ENCODE results near the gene C17orf114.
A peak's percentile ranks its signal among the peaks of the same experiment; 100 is the strongest.

Gene C17orf114

DNA sequence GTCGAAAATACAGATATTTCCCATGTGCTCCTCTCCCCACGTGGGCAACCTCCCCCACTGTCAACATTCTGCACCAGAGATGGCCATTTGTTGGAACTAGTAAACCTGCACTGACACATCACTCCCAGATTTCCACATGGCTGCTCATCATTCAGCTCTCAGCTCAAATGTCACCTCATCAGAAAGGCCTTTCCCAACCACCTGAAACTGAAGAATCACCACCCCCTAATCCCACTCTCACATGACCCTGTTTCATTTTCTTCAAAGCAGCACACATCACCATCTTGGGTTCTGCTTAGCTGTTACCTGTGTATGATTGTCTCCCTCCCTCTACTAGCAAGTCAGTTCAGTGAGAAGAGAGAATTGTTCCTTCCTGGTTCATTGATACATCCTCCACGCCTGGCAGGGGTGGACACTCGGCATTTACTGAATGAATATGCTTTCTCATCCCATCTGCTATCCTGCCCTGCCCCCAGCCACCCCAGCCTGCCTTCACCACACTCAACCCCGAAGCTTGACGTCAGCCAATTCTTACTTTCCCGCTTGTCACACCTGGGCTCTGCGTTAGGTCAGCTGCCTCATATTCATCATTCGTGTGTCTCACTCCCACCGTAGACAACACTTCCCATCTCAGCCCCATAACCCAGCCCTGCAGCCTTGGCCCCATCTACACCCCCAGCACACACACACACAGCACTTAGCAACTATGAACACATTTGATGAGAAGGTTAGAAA is 1.5 kb downstream of the C17orf114 start:
- CTCF ChIA-PET (ENCODE audit: unreplicated experiment), result no interaction called here
- H3K4me3 ChIP-seq (ENCODE audit: low read depth, low read length, poor library complexity, severe bottlenecking), result no peak overlapping the region
- H2AFZ ChIP-seq (ENCODE audit: low read length), result no peak overlapping the region
- POLR2A ChIA-PET, result no interaction called here
- H3K79me2 ChIP-seq (ENCODE audit: insufficient read depth, low read depth, low read length), result peaks cover 16% of the 10 kb centered on the region; the same call in 1 of the 2 replicates
- H3K9me3 ChIP-seq (ENCODE audit: low read length), result no peaks in the 10 kb centered on the region
- BruUV-seq (replicated peaks), result no TSS peak
- no peak overlapping the region for H3K4me2 ChIP-seq (ENCODE audit: low read length)
- peaks cover 23% of the 10 kb centered on the region; the same call in 1 of the 2 replicates for H3K36me3 ChIP-seq (ENCODE audit: insufficient read depth, low read length)
- H4K20me1 ChIP-seq (ENCODE audit: insufficient read depth, low read length), result no peaks in the 10 kb centered on the region
- intact Hi-C loops (cut with micrococcal nuclease; ENCODE audit: unreplicated experiment), result no loop called here
- peaks cover 6% of the 10 kb centered on the region for H3K4me1 ChIP-seq (ENCODE audit: insufficient read depth, low read length, poor library complexity, severe bottlenecking)
- no peaks in the 10 kb centered on the region for H3K9me2 ChIP-seq (ENCODE audit: insufficient read depth, low read length)
- no peak overlapping the region for H3K27ac ChIP-seq (ENCODE audit: low read depth, low read length, poor library complexity, severe bottlenecking)
- TF ChIP-seq, protein P1, sequence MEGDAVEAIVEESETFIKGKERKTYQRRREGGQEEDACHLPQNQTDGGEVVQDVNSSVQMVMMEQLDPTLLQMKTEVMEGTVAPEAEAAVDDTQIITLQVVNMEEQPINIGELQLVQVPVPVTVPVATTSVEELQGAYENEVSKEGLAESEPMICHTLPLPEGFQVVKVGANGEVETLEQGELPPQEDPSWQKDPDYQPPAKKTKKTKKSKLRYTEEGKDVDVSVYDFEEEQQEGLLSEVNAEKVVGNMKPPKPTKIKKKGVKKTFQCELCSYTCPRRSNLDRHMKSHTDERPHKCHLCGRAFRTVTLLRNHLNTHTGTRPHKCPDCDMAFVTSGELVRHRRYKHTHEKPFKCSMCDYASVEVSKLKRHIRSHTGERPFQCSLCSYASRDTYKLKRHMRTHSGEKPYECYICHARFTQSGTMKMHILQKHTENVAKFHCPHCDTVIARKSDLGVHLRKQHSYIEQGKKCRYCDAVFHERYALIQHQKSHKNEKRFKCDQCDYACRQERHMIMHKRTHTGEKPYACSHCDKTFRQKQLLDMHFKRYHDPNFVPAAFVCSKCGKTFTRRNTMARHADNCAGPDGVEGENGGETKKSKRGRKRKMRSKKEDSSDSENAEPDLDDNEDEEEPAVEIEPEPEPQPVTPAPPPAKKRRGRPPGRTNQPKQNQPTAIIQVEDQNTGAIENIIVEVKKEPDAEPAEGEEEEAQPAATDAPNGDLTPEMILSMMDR (conservative IDR thresholded peaks at IDR 0.05; ENCODE audit: low read length), result no peak
- no peak for TF ChIP-seq EZH2phosphoT487 (IDR thresholded peaks at IDR 0.05; ENCODE audit: borderline replicate concordance, low read depth, low read length)
- DNase-seq (ENCODE audit: low spot score), result no peak

DNA sequence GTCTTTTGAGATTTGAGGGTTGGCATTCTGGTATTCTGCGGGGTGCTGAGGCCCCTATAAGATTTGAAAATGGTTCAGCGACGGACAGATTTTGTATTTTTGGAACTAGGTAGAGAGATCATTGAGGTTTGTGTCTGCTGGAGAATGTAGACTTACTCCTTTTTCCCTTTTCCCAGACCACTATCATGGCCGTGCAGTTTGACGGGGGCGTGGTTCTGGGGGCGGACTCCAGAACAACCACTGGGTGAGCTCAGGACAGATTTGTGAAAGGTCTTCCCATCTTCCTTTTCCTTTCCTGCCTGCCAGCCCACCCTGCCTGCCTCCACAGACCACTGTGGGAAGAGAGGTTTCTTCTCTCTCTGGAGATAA is 5.6 kb downstream of the C17orf114 start:
- DNase-seq (ENCODE audit: low spot score), result no peak
- no TSS peak for BruUV-seq (replicated peaks)
- Histone ChIP-seq H3K9me2 (ENCODE audit: insufficient read depth, low read length) (no peaks in the 10 kb centered on the region), H3K79me2 (ENCODE audit: insufficient read depth, low read depth, low read length) (peaks cover 16% of the 10 kb centered on the region; the same call in 1 of the 2 replicates), H2AFZ (ENCODE audit: low read length) (peak overlapping the region; percentile 76; the same call in 1 of the 2 replicates), H3K4me2 (ENCODE audit: low read length) (peak overlapping the region; percentile 78), H3K4me1 (ENCODE audit: insufficient read depth, low read length, poor library complexity, severe bottlenecking) (peaks cover 6% of the 10 kb centered on the region), H3K36me3 (ENCODE audit: insufficient read depth, low read length) (peaks cover 23% of the 10 kb centered on the region; the same call in 1 of the 2 replicates), H3K4me3 (ENCODE audit: low read depth, low read length, poor library complexity, severe bottlenecking) (peak overlapping the region; percentile 85), H3K9me3 (ENCODE audit: low read length) (no peaks in the 10 kb centered on the region; the same call in 1 of the 2 replicates), H3K27ac (ENCODE audit: low read depth, low read length, poor library complexity, severe bottlenecking) (peak overlapping the region; percentile 37), H4K20me1 (ENCODE audit: insufficient read depth, low read length) (no peaks in the 10 kb centered on the region)
- CTCF ChIA-PET (ENCODE audit: unreplicated experiment), result no interaction called here
- TF ChIP-seq EZH2phosphoT487 (IDR thresholded peaks at IDR 0.05; ENCODE audit: borderline replicate concordance, low read depth, low read length), result no peak
- TF ChIP-seq, protein P1 (conservative IDR thresholded peaks at IDR 0.05; ENCODE audit: low read length), result no peak
- intact Hi-C loops (cut with micrococcal nuclease; ENCODE audit: unreplicated experiment), result loop anchor here (1.0 kb wide), 1 partner anchor 11 kb away; the partner anchor contains the start of gene PLD2
- POLR2A ChIA-PET, result interaction anchor here (0.7 kb wide), 1 partner anchor 674 kb away, joined by 5 read pairs; no protein-coding TSS in a partner anchor

DNA sequence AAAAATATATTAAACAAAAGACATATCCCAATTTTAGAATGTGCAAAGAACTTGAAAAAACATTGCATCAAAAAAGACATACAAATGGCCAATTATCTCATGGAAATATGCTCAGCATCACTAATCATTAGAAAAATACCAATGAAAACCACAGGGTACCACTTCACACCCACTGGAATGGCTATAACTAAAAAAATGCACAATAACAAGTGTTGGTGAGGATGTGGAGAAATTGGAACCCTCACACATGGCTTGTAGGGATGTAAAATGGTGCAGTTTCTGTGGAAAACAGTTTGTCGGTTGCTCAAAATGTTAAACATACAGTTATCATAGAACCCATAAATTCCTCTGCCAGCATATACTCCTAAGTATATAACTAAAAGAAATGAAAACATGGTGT is 7.0 kb downstream of the C17orf114 start:
- Histone ChIP-seq H2AFZ (ENCODE audit: low read length) (peak overlapping the region; percentile 76), H3K27ac (ENCODE audit: low read depth, low read length, poor library complexity, severe bottlenecking) (no peak overlapping the region), H3K9me2 (ENCODE audit: insufficient read depth, low read length) (no peaks in the 10 kb centered on the region), H3K4me1 (ENCODE audit: insufficient read depth, low read length, poor library complexity, severe bottlenecking) (peaks cover 13% of the 10 kb centered on the region), H4K20me1 (ENCODE audit: insufficient read depth, low read length) (no peaks in the 10 kb centered on the region), H3K36me3 (ENCODE audit: insufficient read depth, low read length) (peaks cover 19% of the 10 kb centered on the region; the same call in 1 of the 2 replicates), H3K4me3 (ENCODE audit: low read depth, low read length, poor library complexity, severe bottlenecking) (peak overlapping the region; percentile 85), H3K9me3 (ENCODE audit: low read length) (no peaks in the 10 kb centered on the region; the same call in 1 of the 2 replicates), H3K79me2 (ENCODE audit: insufficient read depth, low read depth, low read length) (peaks cover 16% of the 10 kb centered on the region; the same call in 1 of the 2 replicates), H3K4me2 (ENCODE audit: low read length) (no peak overlapping the region)
- DNase-seq (ENCODE audit: low spot score), result no peak
- ChIA-PET POLR2A (no interaction called here), CTCF (ENCODE audit: unreplicated experiment) (no interaction called here)
- intact Hi-C loops (cut with micrococcal nuclease; ENCODE audit: unreplicated experiment), result no loop called here
- TF ChIP-seq, protein P1 (conservative IDR thresholded peaks at IDR 0.05; ENCODE audit: low read length), result no peak
- no peak for TF ChIP-seq EZH2phosphoT487 (IDR thresholded peaks at IDR 0.05; ENCODE audit: borderline replicate concordance, low read depth, low read length)
- BruUV-seq (replicated peaks), result no TSS peak

All from OCI-LY7 (cell line).